Chondrocyte (in vitro differentiated cells): ENCODE results near the gene CLCA2. TPM values are rescaled to one million over a fixed set of nuclear protein-coding genes. Genes with fewer than 3 reads are reported as not detected.

Source experiments
- DNase-seq: peaks from one replicate; pipeline ENCODE4 v3.0.0; 2021; ENCODE audit warnings: mixed read lengths, low spot score
- H3K27ac Mint-ChIP-seq: one replicate; pipeline ENCODE4 v1.8.0; 2021; ENCODE audit warnings: mild to moderate bottlenecking, moderate library complexity, mixed read lengths; ENCODE audit not compliant: unreplicated experiment
- H3K27me3 Mint-ChIP-seq: 2 replicates; pipeline ENCODE4 v1.8.0; 2021; ENCODE audit warnings: low read depth, mixed read lengths
- H3K36me3 Mint-ChIP-seq: 2 replicates; pipeline ENCODE4 v1.8.0; 2021; ENCODE audit warnings: low read depth, mixed read lengths
- H3K4me1 Mint-ChIP-seq: 2 replicates; pipeline ENCODE4 v1.8.0; 2021; ENCODE audit warnings: low read depth, mild to moderate bottlenecking, mixed read lengths
- H3K4me3 Mint-ChIP-seq: one replicate; pipeline ENCODE4 v1.8.0; 2021; ENCODE audit warnings: mild to moderate bottlenecking, moderate library complexity, mixed read lengths; ENCODE audit not compliant: unreplicated experiment
- H3K9me3 Mint-ChIP-seq: 2 replicates; pipeline ENCODE4 v1.8.0; 2021; ENCODE audit warnings: low read depth, mixed read lengths
- CTCF ChIP-seq: fragments of 200-600 bp; sonication (generic); IDR thresholded peaks from 2 replicates; pipeline ENCODE4 v1.5.0; 2021; ENCODE audit warnings: antibody characterized with exemption, mild to moderate bottlenecking, moderate library complexity
- total RNA-seq: library from RNA; stranded (reverse); gene quantifications from 3 replicates; pipeline ENCODE4 v1.2.1, GENCODE V29; 2021

The CLCA2 gene
- total RNA-seq, 1 donor from 2014 or later = not detected

DNA sequence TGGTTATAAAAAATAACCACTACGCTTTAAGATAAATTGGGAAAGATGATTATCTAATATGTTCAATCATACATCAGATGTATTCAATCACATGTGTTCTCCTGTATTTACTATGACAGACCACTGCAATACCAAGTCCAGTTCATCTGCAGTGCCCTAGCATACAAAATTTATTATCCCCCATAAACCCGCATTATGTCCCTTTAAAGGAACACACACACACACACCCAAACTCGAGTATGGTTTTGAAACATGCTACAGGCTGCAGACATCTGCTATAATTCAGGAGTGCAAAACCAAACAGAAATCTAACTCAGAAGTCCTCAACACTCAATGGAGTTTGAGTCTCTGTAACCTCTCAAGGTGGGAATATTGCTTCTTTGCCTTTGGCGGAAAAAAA, 42.7 kb upstream of the CLCA2 start:
- H3K9me3 Mint-ChIP-seq = no peaks in the 10 kb centered on the region
- no peak for DNase-seq
- H3K27me3 Mint-ChIP-seq = no peaks in the 10 kb centered on the region
- H3K4me3 Mint-ChIP-seq = no peak overlapping the region
- H3K4me1 Mint-ChIP-seq = peaks cover 7% of the 10 kb centered on the region
- TF ChIP-seq CTCF = no peak
- H3K27ac Mint-ChIP-seq = no peak overlapping the region
- peaks cover 13% of the 10 kb centered on the region for H3K36me3 Mint-ChIP-seq

DNA sequence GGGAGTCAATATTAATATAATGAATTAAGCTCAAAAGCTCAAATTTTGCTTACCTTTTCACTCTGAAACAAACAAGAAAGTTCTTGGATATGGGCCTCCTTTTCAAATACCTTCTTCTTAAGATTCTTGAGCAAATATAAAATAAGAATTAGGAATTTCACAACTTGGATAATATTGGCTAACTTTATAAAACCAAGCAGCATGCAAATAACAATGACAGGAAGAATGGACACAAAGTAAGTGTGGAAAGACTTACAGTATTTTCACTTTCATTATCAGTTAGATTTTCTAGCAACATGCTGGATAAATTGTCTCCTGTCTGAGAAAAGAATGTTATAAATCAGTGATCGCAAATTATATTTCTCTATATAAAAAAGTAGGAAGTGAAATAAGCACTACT, 41.1 kb upstream of the CLCA2 start:
- no peak for TF ChIP-seq CTCF
- Mint-ChIP-seq H3K4me3 (no peak overlapping the region), H3K4me1 (peaks cover 14% of the 10 kb centered on the region), H3K27ac (no peak overlapping the region), H3K27me3 (no peaks in the 10 kb centered on the region), H3K36me3 (peaks cover 5% of the 10 kb centered on the region), H3K9me3 (no peaks in the 10 kb centered on the region)
- DNase-seq = no peak

DNA sequence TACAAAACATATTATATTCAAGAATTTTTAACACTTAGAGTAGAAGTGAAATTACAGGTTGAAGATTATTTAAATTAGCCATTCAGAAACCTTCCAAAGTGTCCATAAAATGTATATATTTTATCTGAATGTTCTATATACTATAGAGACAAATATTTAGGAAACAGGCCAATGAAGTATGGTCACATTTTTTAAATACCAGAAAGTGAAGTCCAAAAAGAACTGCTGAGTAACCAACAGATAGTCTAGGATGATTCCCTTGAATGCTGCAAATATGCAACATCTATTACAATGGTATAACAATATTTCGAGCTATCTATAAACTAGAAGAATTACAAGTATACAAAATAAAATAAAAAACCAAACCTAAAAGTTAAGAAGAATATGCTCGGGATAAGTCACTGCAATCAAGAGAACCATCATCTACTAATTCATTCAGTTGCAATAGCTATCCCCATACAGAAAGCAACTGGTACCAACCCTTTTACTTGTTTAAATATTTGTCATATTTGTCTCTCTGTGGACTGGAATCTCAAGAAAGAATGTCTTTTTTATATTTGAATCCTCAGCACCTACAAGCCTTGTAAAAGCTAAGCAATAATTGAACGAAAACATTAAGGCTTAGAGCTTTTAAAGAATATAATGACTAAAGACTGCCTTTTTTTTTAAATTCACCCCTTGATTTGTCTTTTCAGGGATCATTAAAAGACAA, 35.9 kb upstream of the CLCA2 start:
- H3K9me3 Mint-ChIP-seq = peaks cover 13% of the 10 kb centered on the region
- no peak for TF ChIP-seq CTCF
- H3K27me3 Mint-ChIP-seq = no peaks in the 10 kb centered on the region
- H3K4me1 Mint-ChIP-seq = peaks cover 33% of the 10 kb centered on the region
- no peak for DNase-seq
- peak overlapping the region; percentile 8 for H3K27ac Mint-ChIP-seq
- no peak overlapping the region for H3K4me3 Mint-ChIP-seq
- H3K36me3 Mint-ChIP-seq = peaks cover 3% of the 10 kb centered on the region

DNA sequence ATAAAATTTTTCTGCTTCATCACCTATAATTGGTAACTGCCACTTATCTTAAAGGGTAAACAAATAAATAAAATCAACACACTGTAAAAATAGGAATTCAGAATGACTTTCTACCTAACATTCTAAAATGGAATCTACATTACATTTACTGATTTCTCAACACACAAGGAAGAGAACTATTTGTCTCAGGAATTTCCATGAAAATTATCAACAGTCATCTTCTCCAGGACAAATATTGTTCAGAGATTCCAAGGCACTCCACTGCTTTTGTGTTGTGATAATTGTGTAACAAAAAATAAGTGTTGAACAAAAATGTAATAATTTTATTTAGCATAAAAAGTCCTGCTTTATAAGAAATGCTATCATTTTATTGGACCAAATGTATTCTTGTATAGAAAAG, 35.2 kb upstream of the CLCA2 start:
- Mint-ChIP-seq H3K27me3 (no peaks in the 10 kb centered on the region), H3K27ac (no peak overlapping the region), H3K4me1 (peaks cover 40% of the 10 kb centered on the region), H3K36me3 (peaks cover 3% of the 10 kb centered on the region), H3K4me3 (no peak overlapping the region), H3K9me3 (peaks cover 13% of the 10 kb centered on the region)
- no peak for DNase-seq
- no peak for TF ChIP-seq CTCF

DNA sequence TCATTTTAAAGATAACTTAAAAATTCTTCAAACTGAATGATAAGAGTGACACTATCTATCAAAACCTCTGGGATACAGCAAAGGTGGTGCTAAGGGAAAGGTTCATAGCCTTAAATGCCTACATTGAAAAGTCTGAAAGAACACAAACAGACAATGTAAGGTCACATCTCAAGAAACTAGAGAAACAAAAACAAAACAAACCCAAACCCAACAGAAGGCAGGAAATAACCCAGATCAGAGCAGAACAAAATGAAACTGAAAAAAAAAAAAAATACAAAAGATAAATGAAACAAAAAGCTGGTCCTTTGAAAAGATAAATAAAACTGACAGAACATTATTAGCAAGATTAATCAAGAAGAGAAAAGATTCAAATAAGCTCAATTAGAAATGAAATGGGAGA, 34.7 kb upstream of the CLCA2 start:
- H3K36me3 Mint-ChIP-seq = peaks cover 3% of the 10 kb centered on the region
- DNase-seq = no peak
- no peaks in the 10 kb centered on the region for H3K27me3 Mint-ChIP-seq
- peak overlapping the region; percentile 7 for H3K27ac Mint-ChIP-seq
- no peak for TF ChIP-seq CTCF
- H3K4me1 Mint-ChIP-seq = peaks cover 45% of the 10 kb centered on the region
- peaks cover 13% of the 10 kb centered on the region for H3K9me3 Mint-ChIP-seq
- no peak overlapping the region for H3K4me3 Mint-ChIP-seq
